Measurements from ENCODE around the gene BEST1.

The BEST1 gene

GRCh38 chr11:61917334-61918109 is 32.6 kb upstream of the BEST1 start, which contains the start of gene RAB3IL1:
Gene RAB3IL1, minus strand, starts transcription at chr11:61917566. Its CDS starts 199 bp downstream, at chr11:61917367.
- Histone ChIP-seq H3K9ac (ENCODE audit: insufficient read length, low read depth) (peak within 1 kb of the TSS; percentile 80), H3K4me1 (ENCODE audit: insufficient read depth, insufficient read length) (peaks cover 9% of the 10 kb centered on the region), H3K36me3 (ENCODE audit: insufficient read depth, insufficient read length, low read length) (no peaks in the 10 kb centered on the region), H3K4me3 (ENCODE audit: insufficient read length, low read depth) (peak within 1 kb of the TSS; percentile 62), H3K27me3 (ENCODE audit: insufficient read depth, insufficient read length) (peaks cover 23% of the 10 kb centered on the region), H3K9me3 (ENCODE audit: insufficient read depth, low read length) (no peaks in the 10 kb centered on the region)
- TF ChIP-seq ZNF274 (IDR thresholded peaks at IDR 0.05; ENCODE audit: low read depth, low read length) (no peak), SUZ12 (IDR thresholded peaks at IDR 0.05; ENCODE audit: extremely low read depth, insufficient read depth, insufficient read length) (no peak), YY1 (IDR thresholded peaks at IDR 0.05; ENCODE audit: insufficient read depth, insufficient read length) (no peak)
- peak; percentile 16 for DNase-seq (ENCODE audit: low read depth, low spot score)

GRCh38 chr11:61918251-61918937 is 31.8 kb upstream of the BEST1 start:
- no peak for TF ChIP-seq SUZ12 (IDR thresholded peaks at IDR 0.05; ENCODE audit: extremely low read depth, insufficient read depth, insufficient read length)
- H3K4me3 ChIP-seq (ENCODE audit: insufficient read length, low read depth), result no peak overlapping the region
- H3K9me3 ChIP-seq (ENCODE audit: insufficient read depth, low read length), result no peaks in the 10 kb centered on the region
- H3K9ac ChIP-seq (ENCODE audit: insufficient read length, low read depth), result peak overlapping the region; percentile 70
- DNase-seq (ENCODE audit: low read depth, low spot score), result no peak
- H3K36me3 ChIP-seq (ENCODE audit: insufficient read depth, insufficient read length, low read length), result no peaks in the 10 kb centered on the region
- peaks cover 16% of the 10 kb centered on the region for H3K4me1 ChIP-seq (ENCODE audit: insufficient read depth, insufficient read length)
- H3K27me3 ChIP-seq (ENCODE audit: insufficient read depth, insufficient read length), result peaks cover 23% of the 10 kb centered on the region

- TF ChIP-seq YY1 (IDR thresholded peaks at IDR 0.05; ENCODE audit: insufficient read depth, insufficient read length) (no peak), SUZ12 (IDR thresholded peaks at IDR 0.05; ENCODE audit: extremely low read depth, insufficient read depth, insufficient read length) (no peak), ZNF274 (IDR thresholded peaks at IDR 0.05; ENCODE audit: low read depth, low read length) (no peak)
- no peak overlapping the region for H3K4me3 ChIP-seq (ENCODE audit: insufficient read length, low read depth)
- no peak overlapping the region for H3K9ac ChIP-seq (ENCODE audit: insufficient read length, low read depth)
- DNase-seq (ENCODE audit: low read depth, low spot score), result no peak
- no peaks in the 10 kb centered on the region for H3K9me3 ChIP-seq (ENCODE audit: insufficient read depth, low read length)
- H3K36me3 ChIP-seq (ENCODE audit: insufficient read depth, insufficient read length, low read length), result no peaks in the 10 kb centered on the region
- H3K4me1 ChIP-seq (ENCODE audit: insufficient read depth, insufficient read length), result peaks cover 21% of the 10 kb centered on the region
- peaks cover 23% of the 10 kb centered on the region for H3K27me3 ChIP-seq (ENCODE audit: insufficient read depth, insufficient read length)
Measured at GRCh38 chr11:61918938-61919704, 31.0 kb upstream of the BEST1 start.

DNA sequence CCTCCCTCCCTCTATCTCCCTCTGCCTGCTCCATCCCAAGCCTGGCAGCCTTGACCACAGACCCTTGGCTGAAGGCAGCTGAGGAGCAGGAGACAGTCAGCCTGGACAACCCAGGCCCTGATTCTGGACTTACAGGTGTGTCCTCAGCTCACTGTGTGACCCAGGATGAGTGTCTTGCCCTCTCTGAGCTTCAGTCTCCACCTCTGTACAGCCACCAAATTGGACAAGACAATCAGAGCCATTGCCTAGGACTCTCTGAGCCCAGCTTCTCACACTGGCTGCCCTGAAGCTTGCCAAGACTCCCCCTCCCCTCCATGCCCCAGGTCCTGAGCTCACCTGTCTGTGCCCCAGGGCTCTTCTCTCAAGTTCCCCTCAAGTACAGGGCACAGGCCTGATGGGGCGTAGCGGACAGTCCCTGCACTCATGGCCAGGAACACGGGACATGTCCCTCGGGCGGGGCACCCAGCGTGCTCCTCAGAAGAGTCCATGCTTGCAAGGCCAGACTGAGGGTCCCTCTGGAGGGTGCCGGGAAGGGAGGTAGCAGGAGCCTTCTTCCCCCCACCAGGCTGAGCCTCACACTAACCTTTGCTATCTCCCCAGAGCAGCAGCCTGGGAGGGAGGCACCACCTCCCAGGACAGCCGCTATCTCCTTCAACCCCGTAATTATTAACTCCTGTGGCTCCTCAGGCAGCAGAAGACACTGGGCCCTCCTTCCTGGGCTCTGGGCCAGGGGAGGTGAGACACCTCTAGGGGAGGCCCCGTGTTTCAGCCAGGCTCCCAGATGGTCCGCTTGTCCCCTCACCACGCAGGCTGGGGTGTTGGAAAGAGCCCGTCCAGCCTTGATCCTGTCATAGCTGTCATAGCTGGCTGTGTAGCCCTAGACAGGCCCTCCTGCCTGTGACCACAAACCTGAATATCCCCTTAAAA is 30.2 kb upstream of the BEST1 start:
- H3K36me3 ChIP-seq (ENCODE audit: insufficient read depth, insufficient read length, low read length), result no peaks in the 10 kb centered on the region
- no peak for TF ChIP-seq SUZ12 (IDR thresholded peaks at IDR 0.05; ENCODE audit: extremely low read depth, insufficient read depth, insufficient read length)
- TF ChIP-seq YY1 (IDR thresholded peaks at IDR 0.05; ENCODE audit: insufficient read depth, insufficient read length), result no peak
- TF ChIP-seq ZNF274 (IDR thresholded peaks at IDR 0.05; ENCODE audit: low read depth, low read length), result no peak
- no peak overlapping the region for H3K4me3 ChIP-seq (ENCODE audit: insufficient read length, low read depth)
- H3K4me1 ChIP-seq (ENCODE audit: insufficient read depth, insufficient read length), result peaks cover 23% of the 10 kb centered on the region
- no peak overlapping the region for H3K9ac ChIP-seq (ENCODE audit: insufficient read length, low read depth)
- H3K27me3 ChIP-seq (ENCODE audit: insufficient read depth, insufficient read length), result peaks cover 23% of the 10 kb centered on the region
- H3K9me3 ChIP-seq (ENCODE audit: insufficient read depth, low read length), result no peaks in the 10 kb centered on the region
- no peak for DNase-seq (ENCODE audit: low read depth, low spot score)

GRCh38 chr11:61921446-61921845 is 28.7 kb upstream of the BEST1 start:
- Histone ChIP-seq H3K36me3 (ENCODE audit: insufficient read depth, insufficient read length, low read length) (no peaks in the 10 kb centered on the region), H3K9me3 (ENCODE audit: insufficient read depth, low read length) (no peaks in the 10 kb centered on the region), H3K4me3 (ENCODE audit: insufficient read length, low read depth) (no peak overlapping the region), H3K4me1 (ENCODE audit: insufficient read depth, insufficient read length) (peaks cover 23% of the 10 kb centered on the region), H3K9ac (ENCODE audit: insufficient read length, low read depth) (no peak overlapping the region), H3K27me3 (ENCODE audit: insufficient read depth, insufficient read length) (peaks cover 23% of the 10 kb centered on the region)
- TF ChIP-seq YY1 (IDR thresholded peaks at IDR 0.05; ENCODE audit: insufficient read depth, insufficient read length), result no peak
- no peak for TF ChIP-seq SUZ12 (IDR thresholded peaks at IDR 0.05; ENCODE audit: extremely low read depth, insufficient read depth, insufficient read length)
- TF ChIP-seq ZNF274 (IDR thresholded peaks at IDR 0.05; ENCODE audit: low read depth, low read length), result no peak
- DNase-seq (ENCODE audit: low read depth, low spot score), result no peak

GRCh38 chr11:61922539-61922938 is 27.6 kb upstream of the BEST1 start:
- TF ChIP-seq SUZ12 (IDR thresholded peaks at IDR 0.05; ENCODE audit: extremely low read depth, insufficient read depth, insufficient read length) (no peak), ZNF274 (IDR thresholded peaks at IDR 0.05; ENCODE audit: low read depth, low read length) (no peak), YY1 (IDR thresholded peaks at IDR 0.05; ENCODE audit: insufficient read depth, insufficient read length) (no peak)
- Histone ChIP-seq H3K4me3 (ENCODE audit: insufficient read length, low read depth) (no peak overlapping the region), H3K9me3 (ENCODE audit: insufficient read depth, low read length) (no peaks in the 10 kb centered on the region), H3K4me1 (ENCODE audit: insufficient read depth, insufficient read length) (peaks cover 23% of the 10 kb centered on the region), H3K36me3 (ENCODE audit: insufficient read depth, insufficient read length, low read length) (no peaks in the 10 kb centered on the region), H3K27me3 (ENCODE audit: insufficient read depth, insufficient read length) (peaks cover 22% of the 10 kb centered on the region), H3K9ac (ENCODE audit: insufficient read length, low read depth) (no peak overlapping the region)
- no peak for DNase-seq (ENCODE audit: low read depth, low spot score)

Data from NT2/D1 (cell line).